Measurements from ENCODE around the gene MCC.

DNA sequence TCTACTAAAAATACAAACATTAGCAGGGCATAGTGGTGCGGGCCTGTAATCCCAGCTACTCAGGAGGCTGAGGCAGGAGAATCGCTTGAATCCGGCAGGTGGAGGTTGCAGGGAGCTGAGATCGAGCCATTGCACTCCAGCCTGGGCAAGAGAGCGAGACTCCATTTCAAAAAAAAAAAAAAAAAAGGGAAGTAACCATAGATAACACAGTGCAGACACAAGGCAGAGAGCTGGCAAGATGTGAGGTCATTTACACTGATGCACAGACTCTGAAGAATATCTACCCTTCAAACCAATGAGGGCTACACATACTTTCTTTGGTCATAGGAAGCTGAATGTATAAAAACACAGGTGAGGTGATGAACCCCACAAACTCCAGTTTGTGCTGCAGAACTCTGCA lies 379.8 kb downstream of the MCC start:
- TF ChIP-seq ZNF274 (IDR thresholded peaks at IDR 0.05; ENCODE audit: low read depth, low read length) (no peak), SUZ12 (IDR thresholded peaks at IDR 0.05; ENCODE audit: extremely low read depth, insufficient read depth, insufficient read length) (no peak), YY1 (IDR thresholded peaks at IDR 0.05; ENCODE audit: insufficient read depth, insufficient read length) (no peak)
